Fibroblast of villous mesenchyme (primary cell): Measurements from ENCODE around the gene MRPL10. TPM values are rescaled to one million over a fixed set of nuclear protein-coding genes. Genes with fewer than 3 reads are reported as not detected.

ENCODE experiments used
- DNase-seq: peaks from one replicate; pipeline ENCODE4 v3.0.0-alpha.2; 2010; ENCODE audit warnings: low read depth
- H3K4me3 ChIP-seq: 2 replicates; pipeline ENCODE4 v1.5.1; 2011; ENCODE audit warnings: low read depth, mild to moderate bottlenecking, low read length
- total RNA-seq: library from RNA; depleted of rRNA; stranded (reverse); fragments of >200 nt; gene quantifications from 2 replicates; pipeline ENCODE4 v1.2.3, GENCODE V29; 2012
- TF ChIP-seq, protein P1 (sequence below): IDR thresholded peaks from 2 replicates; pipeline ENCODE4 v1.5.1; 2012; ENCODE audit warnings: low read depth, mild to moderate bottlenecking, low read length; ENCODE audit not compliant: insufficient read depth

Gene MRPL10
- total RNA-seq, 1 donor, result 20.7 TPM

DNA sequence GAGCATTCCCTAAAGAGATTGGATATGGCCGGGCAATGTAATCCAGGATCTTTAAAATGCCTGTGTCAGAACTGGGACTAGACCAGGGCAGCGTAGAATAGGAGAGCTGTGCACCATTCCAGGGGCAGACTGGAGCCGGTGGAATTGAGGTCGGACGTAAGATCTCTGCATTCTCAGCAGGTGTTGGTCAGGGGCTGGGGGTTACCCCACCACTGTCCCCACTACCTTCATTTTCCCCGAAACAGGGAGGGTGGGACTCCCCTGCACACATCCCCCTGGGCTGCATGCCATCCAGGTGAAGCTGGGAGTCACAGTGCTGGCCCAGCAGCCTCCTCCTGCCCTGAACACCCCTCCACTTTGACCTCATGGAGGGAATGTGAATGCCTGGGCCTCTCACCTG is 27.6 kb downstream of the MRPL10 start:
- TF ChIP-seq, protein P1, sequence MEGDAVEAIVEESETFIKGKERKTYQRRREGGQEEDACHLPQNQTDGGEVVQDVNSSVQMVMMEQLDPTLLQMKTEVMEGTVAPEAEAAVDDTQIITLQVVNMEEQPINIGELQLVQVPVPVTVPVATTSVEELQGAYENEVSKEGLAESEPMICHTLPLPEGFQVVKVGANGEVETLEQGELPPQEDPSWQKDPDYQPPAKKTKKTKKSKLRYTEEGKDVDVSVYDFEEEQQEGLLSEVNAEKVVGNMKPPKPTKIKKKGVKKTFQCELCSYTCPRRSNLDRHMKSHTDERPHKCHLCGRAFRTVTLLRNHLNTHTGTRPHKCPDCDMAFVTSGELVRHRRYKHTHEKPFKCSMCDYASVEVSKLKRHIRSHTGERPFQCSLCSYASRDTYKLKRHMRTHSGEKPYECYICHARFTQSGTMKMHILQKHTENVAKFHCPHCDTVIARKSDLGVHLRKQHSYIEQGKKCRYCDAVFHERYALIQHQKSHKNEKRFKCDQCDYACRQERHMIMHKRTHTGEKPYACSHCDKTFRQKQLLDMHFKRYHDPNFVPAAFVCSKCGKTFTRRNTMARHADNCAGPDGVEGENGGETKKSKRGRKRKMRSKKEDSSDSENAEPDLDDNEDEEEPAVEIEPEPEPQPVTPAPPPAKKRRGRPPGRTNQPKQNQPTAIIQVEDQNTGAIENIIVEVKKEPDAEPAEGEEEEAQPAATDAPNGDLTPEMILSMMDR, result no peak
- H3K4me3 ChIP-seq, result no peak overlapping the region
- DNase-seq, result no peak

DNA sequence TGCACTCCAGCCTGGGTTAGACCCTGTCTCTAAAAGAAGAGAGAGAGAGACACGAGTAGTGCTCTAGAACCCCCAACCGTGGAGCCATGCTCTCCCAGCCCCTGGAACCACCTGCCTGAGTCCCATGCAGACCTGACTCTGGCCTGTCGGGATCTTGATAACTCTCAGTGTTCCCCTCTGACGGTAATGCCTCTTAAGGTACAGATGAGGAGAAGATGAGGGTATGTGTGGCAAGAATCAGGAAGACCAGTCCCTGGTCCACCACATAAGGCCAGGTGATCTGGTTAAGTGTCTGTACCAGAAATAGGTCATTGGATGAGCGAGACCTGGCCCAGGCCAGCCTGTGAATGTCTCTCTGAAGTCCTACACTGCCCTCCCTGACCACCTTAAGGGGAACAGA is 28.1 kb downstream of the MRPL10 start:
- TF ChIP-seq, protein P1, result no peak
- no peak for DNase-seq

DNA sequence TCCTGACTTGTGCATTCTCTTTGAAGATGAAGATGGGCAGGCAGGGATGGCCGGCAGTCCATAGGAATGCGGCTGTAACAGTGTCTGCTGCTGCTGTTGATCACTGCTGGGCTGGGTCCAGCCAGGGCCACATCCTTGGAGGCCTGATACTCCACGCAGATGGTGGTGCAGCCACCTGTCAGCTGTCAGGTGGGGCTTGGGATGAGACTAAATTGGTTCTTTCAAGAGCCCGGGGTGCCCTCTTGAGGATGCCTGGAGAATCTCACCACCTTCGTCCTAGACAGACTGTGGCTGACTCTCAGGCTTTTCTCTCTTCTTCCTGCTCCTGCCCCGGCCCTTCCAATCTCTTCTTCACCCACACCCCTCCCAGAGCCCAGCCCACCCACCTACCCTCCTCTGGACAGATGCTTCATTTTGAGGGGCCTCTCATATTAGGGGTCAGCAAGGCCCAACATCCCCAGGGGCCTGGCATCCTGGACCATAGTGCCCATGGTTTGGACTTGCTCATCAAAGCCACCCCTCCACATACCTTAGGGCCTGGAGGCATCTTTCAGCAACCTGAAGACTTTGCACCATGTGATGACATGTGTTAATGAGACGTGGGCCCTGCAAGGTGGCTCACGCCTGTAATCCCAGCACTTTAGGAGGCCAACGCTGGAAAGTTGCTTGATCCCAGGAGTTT is 28.9 kb downstream of the MRPL10 start:
- peak; percentile 48 for DNase-seq
- H3K4me3 ChIP-seq, result no peak overlapping the region
- TF ChIP-seq, protein P1, result peak; percentile 64

More for the DNA sequence above, 28.1 kb downstream of the MRPL10 start:
- no peak overlapping the region for H3K4me3 ChIP-seq

DNA sequence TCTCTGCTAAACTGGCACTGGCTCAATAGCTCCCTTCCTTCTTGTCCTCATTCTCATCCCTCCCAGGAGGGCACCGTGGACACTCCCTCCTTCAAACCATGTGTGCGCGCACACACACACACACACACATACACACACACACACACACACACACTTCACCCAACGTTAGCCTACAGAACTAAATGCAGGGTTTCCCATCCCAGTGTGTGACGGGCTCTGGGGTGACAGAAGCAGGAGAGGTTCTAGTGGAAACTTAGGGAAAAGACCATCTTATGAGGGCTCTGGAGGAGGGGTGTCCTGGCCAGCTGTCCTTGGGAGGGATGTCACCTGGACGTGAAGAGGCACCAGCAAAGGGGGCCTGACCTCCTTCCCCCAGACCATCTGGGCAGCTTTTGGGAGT is 29.4 kb downstream of the MRPL10 start:
- no peak overlapping the region for H3K4me3 ChIP-seq
- TF ChIP-seq, protein P1, result no peak

DNA sequence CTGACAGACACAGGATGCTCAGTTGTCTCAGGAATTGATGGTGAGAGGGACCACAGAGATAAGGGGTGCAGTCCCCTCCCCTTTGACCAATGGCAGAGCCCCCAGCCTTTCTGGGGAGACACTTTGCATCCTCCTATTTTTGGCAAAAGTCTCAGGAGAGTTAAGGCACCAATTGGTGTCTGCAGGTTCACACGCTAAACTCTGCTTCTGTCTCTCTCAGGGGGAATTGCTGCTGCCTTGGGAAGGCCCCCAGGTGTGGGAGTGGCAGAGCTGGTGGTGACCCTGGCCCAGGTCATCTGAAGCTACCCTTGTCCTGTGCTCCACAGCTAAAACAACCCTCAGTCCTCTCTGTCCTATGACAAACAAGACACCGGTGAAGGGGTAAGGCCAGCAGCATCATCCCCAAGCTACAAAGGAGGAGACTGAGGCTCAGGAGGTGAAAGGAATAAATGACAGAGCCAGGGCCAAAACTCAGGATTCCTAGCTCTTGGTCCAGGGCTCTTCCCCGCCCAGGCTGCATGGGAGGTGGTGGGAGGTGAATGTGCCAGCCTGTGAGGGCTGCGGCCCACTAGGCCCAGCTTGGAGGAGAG is 30.1 kb downstream of the MRPL10 start:
- no peak for DNase-seq
- H3K4me3 ChIP-seq, result no peak overlapping the region

More for the DNA sequence above, 29.4 kb downstream of the MRPL10 start:
- DNase-seq, result no peak

DNA sequence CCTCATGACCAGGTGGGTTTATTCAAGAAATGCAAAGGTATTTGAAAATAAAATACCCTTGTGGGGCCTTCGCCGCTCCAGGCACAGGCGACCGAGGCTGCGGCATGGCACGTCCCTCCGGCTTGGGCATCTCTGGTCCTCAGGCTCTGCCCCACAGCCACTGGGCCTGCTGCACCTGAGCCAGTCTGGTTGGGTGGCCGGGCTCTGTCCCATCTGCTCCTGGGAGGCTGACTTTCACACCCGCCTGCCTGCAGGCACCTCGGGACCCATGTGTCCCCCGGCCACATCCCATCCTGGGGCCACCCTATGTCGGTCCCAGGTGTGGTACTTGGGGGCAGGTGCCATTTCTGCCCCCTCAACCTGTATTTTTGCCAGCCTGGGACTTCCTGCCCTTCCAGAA is 30.7 kb downstream of the MRPL10 start:
- TF ChIP-seq, protein P1, result no peak
- no peak overlapping the region for H3K4me3 ChIP-seq
- no peak for DNase-seq

More for the DNA sequence above, 30.1 kb downstream of the MRPL10 start:
- TF ChIP-seq, protein P1, result no peak
